SK-N-MC (cell line): ENCODE data around the gene AXIN1.

Source experiments
- EZH2 ChIP-seq: fragments of 200-600 bp; sonication (generic); IDR thresholded peaks from one replicate; pipeline ENCODE4 v1.6.1; 2017; ENCODE audit warnings: antibody characterized with exemption
- POLR2AphosphoS5 ChIP-seq: IDR thresholded peaks from 2 replicates; pipeline ENCODE4 v1.6.1; 2012; ENCODE audit warnings: mild to moderate bottlenecking, low read depth, low read length, borderline replicate concordance

DNA sequence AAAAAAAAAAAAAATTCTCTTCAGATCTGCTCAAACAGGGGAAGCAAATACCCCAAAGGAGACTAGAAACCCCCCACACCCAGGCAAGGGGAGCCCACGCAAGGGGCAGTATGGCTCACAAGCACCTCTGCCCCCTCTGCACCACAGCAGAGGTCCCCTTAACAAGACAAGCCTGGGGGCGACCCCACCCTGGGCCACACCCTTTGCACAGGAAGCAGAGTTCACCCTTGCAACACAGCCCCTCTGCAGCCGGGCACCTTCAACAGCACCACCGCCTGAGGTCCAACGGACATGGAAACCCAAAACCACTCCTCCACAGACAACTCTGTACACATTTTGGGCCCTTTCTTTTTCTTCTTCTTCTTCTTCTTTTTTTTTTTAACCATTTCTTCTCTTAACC lies 12.8 kb downstream of the AXIN1 start:
- no peak for TF ChIP-seq EZH2
- no peak for TF ChIP-seq POLR2AphosphoS5
